HepG2 (cell line): Measurements from ENCODE around the gene P2RX7.

ENCODE experiments used
- ATF3 ChIP-seq: sonication (generic); formaldehyde crosslinking; IDR thresholded peaks from 2 replicates; pipeline ENCODE4 v1.4.0; 2020; ENCODE audit warnings: missing genetic modification reagents
- CTCF ChIP-seq: sonication (generic); formaldehyde crosslinking; IDR thresholded peaks from 2 replicates; pipeline ENCODE4 v1.5.0; 2020; ENCODE audit warnings: mild to moderate bottlenecking, missing genetic modification reagents, moderate library complexity
- MAZ ChIP-seq, 2 experiments: sonication (generic) in 1 of 2; formaldehyde crosslinking in 1 of 2; IDR thresholded peaks; 2 replicates each; pipeline versions ENCODE4 v1.5.0 to v1.6.1; 2012 to 2020; ENCODE audit warnings: low read depth in 2 of 2, mild to moderate bottlenecking in 2 of 2, borderline replicate concordance in 1 of 2, improper control_type of control experiment in 1 of 2, low read length in 1 of 2, missing genetic modification reagents in 1 of 2, moderate library complexity in 1 of 2
- NFYB ChIP-seq: sonication (generic); formaldehyde crosslinking; IDR thresholded peaks from 2 replicates; pipeline ENCODE4 v1.4.0; 2020; ENCODE audit warnings: missing genetic modification reagents
- NR2C2 ChIP-seq: sonication (generic); formaldehyde crosslinking; IDR thresholded peaks from 2 replicates; pipeline ENCODE4 v1.4.0; 2020; ENCODE audit warnings: missing genetic modification reagents, mild to moderate bottlenecking, moderate library complexity, borderline replicate concordance
- SMC3 ChIP-seq: IDR thresholded peaks from 2 replicates; pipeline ENCODE4 v1.6.1; 2011; ENCODE audit warnings: low read length, improper control_type of control experiment
- STAG1 ChIP-seq: sonication (generic); formaldehyde crosslinking; IDR thresholded peaks from 2 replicates; pipeline ENCODE4 v1.4.0; 2020; ENCODE audit warnings: missing genetic modification reagents
- TAF1 ChIP-seq: sonication (generic); formaldehyde crosslinking; IDR thresholded peaks from 2 replicates; pipeline ENCODE4 v1.4.0; 2020; ENCODE audit warnings: missing genetic modification reagents
- ZBTB34 ChIP-seq: sonication (generic); formaldehyde crosslinking; IDR thresholded peaks from 2 replicates; pipeline ENCODE4 v1.8.0; 2022; ENCODE audit warnings: mild to moderate bottlenecking, missing genetic modification reagents
- ZNF576 ChIP-seq: sonication (generic); formaldehyde crosslinking; IDR thresholded peaks from 2 replicates; pipeline ENCODE4 v1.4.0; 2020; ENCODE audit warnings: mild to moderate bottlenecking, missing genetic modification reagents

- TF ChIP-seq MAZ (IDR thresholded peaks at IDR 0.05; ENCODE audit: borderline replicate concordance, low read depth, low read length) (no peak), MAZ (CRISPR knock-in tag; IDR thresholded peaks at IDR 0.05; ENCODE audit: low read depth) (no peak), CTCF (CRISPR knock-in tag) (no peak), ZBTB34 (no peak), TAF1 (CRISPR knock-in tag) (no peak), ATF3 (CRISPR knock-in tag) (no peak), SMC3 (no peak), NR2C2 (CRISPR knock-in tag) (no peak), STAG1 (CRISPR knock-in tag) (no peak), NFYB (CRISPR knock-in tag) (no peak), ZNF576 (CRISPR knock-in tag) (no peak)
These were observed 82.4 kb downstream of the P2RX7 start for GRCh38 chr12:121214855-121215745.
